Neural progenitor cell (in vitro differentiated cells): ENCODE measurements around the gene AHRR. TPM values are rescaled to one million over a fixed set of nuclear protein-coding genes. Genes with fewer than 3 reads are reported as not detected.

Experiments
- DNase-seq: peaks from one replicate; pipeline ENCODE4 v3.0.0-alpha.2; 2016; ENCODE audit warnings: low spot score
- H2AFZ ChIP-seq: fragments of 200-600 bp; sonication (generic); replicated peaks from 2 replicates; pipeline ENCODE4 v1.6.1; 2016; ENCODE audit warnings: antibody characterized with exemption
- H3F3A ChIP-seq: fragments of 200-600 bp; sonication (generic); 2 replicates; pipeline ENCODE4 v1.6.1; 2016; ENCODE audit warnings: antibody characterized with exemption, low read depth
- H3K27ac ChIP-seq: fragments of 200-600 bp; sonication (generic); 2 replicates; pipeline ENCODE4 v1.5.1; 2016; ENCODE audit warnings: mild to moderate bottlenecking
- H3K27me3 ChIP-seq: fragments of 200-600 bp; sonication (generic); 2 replicates; pipeline ENCODE4 v1.6.1; 2016; ENCODE audit warnings: mild to moderate bottlenecking, moderate library complexity
- H3K36me3 ChIP-seq: fragments of 200-600 bp; sonication (generic); 2 replicates; pipeline ENCODE4 v1.5.1; 2016
- H3K4me1 ChIP-seq: fragments of 200-600 bp; sonication (generic); 2 replicates; pipeline ENCODE4 v1.6.1; 2016; ENCODE audit warnings: mixed run types
- H3K4me2 ChIP-seq: fragments of 200-600 bp; sonication (generic); 2 replicates; pipeline ENCODE4 v1.6.1; 2016
- H3K4me3 ChIP-seq: fragments of 200-600 bp; sonication (generic); 2 replicates; pipeline ENCODE4 v1.5.1; 2016
- H3K79me2 ChIP-seq: fragments of 200-600 bp; sonication (generic); 2 replicates; pipeline ENCODE4 v1.6.1; 2016; ENCODE audit warnings: low read depth
- H3K9ac ChIP-seq: fragments of 200-600 bp; sonication (generic); 2 replicates; pipeline ENCODE4 v1.6.1; 2016
- H3K9me3 ChIP-seq: fragments of 200-600 bp; sonication (generic); 2 replicates; pipeline ENCODE4 v1.5.1; 2016; ENCODE audit warnings: low read depth
- H4K20me1 ChIP-seq: fragments of 200-600 bp; sonication (generic); 2 replicates; pipeline ENCODE4 v1.6.1; 2016; ENCODE audit warnings: low read depth
- H3K27ac Mint-ChIP-seq: 3 replicates; pipeline ENCODE4 v1.8.0; 2021; ENCODE audit warnings: mixed read lengths
- H3K27me3 Mint-ChIP-seq: 2 replicates; pipeline ENCODE4 v1.8.0; 2022; ENCODE audit warnings: low read depth, mild to moderate bottlenecking, inconsistent platforms, moderate library complexity, mixed read lengths; ENCODE audit not compliant: insufficient read depth
- H3K36me3 Mint-ChIP-seq: 3 replicates; pipeline ENCODE4 v1.8.0; 2021; ENCODE audit warnings: mixed read lengths
- H3K4me1 Mint-ChIP-seq: 3 replicates; pipeline ENCODE4 v1.8.0; 2021; ENCODE audit warnings: mixed read lengths
- H3K4me3 Mint-ChIP-seq: 3 replicates; pipeline ENCODE4 v1.8.0; 2021; ENCODE audit warnings: mild to moderate bottlenecking, moderate library complexity, mixed read lengths
- H3K9me3 Mint-ChIP-seq: 3 replicates; pipeline ENCODE4 v1.8.0; 2020; ENCODE audit warnings: mixed read lengths
- EZH2 ChIP-seq: fragments of 200-600 bp; sonication (generic); IDR thresholded peaks from 2 replicates; pipeline ENCODE4 v1.6.1; 2017; ENCODE audit warnings: antibody characterized with exemption, mild to moderate bottlenecking, moderate library complexity
- EZH2phosphoT487 ChIP-seq: fragments of 200-600 bp; sonication (generic); IDR thresholded peaks from 2 replicates; pipeline ENCODE4 v1.6.1; 2017; ENCODE audit warnings: antibody characterized with exemption
- total RNA-seq: library from RNA; depleted of rRNA; stranded (reverse); fragments of >200 nt; gene quantifications from 2 replicates; pipeline ENCODE4 v1.2.3, GENCODE V29; 2015; ENCODE audit warnings: low replicate concordance
- TF ChIP-seq, protein P1 (sequence below): fragments of 200-600 bp; sonication (generic); IDR thresholded peaks from 2 replicates; pipeline ENCODE4 v1.5.1; 2017; ENCODE audit warnings: antibody characterized with exemption, mild to moderate bottlenecking

Gene AHRR
- total RNA-seq, 1 donor from 2014 or later: 0.34 TPM

DNA sequence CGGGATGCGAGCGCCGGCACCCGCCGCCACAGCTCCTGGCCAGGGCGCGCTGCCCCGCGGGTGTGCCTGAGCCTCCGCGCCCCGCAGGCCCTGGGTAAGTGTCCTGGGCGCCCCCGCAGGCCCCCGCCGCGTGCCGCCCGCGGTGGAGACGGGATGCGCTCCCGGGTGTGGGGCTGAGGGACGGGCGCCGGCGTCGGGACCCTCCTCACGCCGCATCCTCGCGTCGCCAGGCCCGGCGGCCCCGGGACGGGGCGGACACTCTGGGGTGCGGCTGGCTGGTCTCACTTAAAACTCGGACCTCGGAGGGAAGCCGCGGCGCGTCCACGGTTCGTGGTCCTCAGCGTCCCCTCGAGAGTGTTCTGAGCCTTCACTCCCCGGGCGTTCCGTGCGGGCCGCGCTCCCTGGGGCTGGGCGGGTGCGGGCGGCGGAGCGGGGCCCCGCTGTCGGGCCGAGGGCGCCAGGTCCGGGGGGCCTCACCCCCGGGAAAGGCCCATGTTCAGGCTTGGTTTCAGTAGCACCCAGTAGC is 275 bp downstream of the AHRR start:
- H3K4me3 ChIP-seq: peak overlapping the region; percentile 75
- peaks cover 8% of the 10 kb centered on the region for H3F3A ChIP-seq
- Mint-ChIP-seq H3K9me3 (no peaks in the 10 kb centered on the region), H3K4me1 (no peaks in the 10 kb centered on the region), H3K36me3 (no peaks in the 10 kb centered on the region), H3K4me3 (no peak overlapping the region), H3K27me3 (peaks cover 28% of the 10 kb centered on the region), H3K27ac (no peak overlapping the region)
- peaks cover 68% of the 10 kb centered on the region for H3K27me3 ChIP-seq
- peaks cover 24% of the 10 kb centered on the region for H4K20me1 ChIP-seq
- no peaks in the 10 kb centered on the region for H3K9me3 ChIP-seq
- H3K4me1 ChIP-seq: peaks cover 6% of the 10 kb centered on the region
- peak overlapping the region; percentile 91 for H2AFZ ChIP-seq
- no peaks in the 10 kb centered on the region for H3K79me2 ChIP-seq
- peak overlapping the region; percentile 83 for H3K4me2 ChIP-seq
- TF ChIP-seq EZH2phosphoT487: no peak
- TF ChIP-seq EZH2: peak; percentile 8
- TF ChIP-seq, protein P1, sequence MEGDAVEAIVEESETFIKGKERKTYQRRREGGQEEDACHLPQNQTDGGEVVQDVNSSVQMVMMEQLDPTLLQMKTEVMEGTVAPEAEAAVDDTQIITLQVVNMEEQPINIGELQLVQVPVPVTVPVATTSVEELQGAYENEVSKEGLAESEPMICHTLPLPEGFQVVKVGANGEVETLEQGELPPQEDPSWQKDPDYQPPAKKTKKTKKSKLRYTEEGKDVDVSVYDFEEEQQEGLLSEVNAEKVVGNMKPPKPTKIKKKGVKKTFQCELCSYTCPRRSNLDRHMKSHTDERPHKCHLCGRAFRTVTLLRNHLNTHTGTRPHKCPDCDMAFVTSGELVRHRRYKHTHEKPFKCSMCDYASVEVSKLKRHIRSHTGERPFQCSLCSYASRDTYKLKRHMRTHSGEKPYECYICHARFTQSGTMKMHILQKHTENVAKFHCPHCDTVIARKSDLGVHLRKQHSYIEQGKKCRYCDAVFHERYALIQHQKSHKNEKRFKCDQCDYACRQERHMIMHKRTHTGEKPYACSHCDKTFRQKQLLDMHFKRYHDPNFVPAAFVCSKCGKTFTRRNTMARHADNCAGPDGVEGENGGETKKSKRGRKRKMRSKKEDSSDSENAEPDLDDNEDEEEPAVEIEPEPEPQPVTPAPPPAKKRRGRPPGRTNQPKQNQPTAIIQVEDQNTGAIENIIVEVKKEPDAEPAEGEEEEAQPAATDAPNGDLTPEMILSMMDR: no peak
- no peaks in the 10 kb centered on the region for H3K36me3 ChIP-seq
- no peak overlapping the region for H3K27ac ChIP-seq
- no peak for DNase-seq
- H3K9ac ChIP-seq: no peak overlapping the region

DNA sequence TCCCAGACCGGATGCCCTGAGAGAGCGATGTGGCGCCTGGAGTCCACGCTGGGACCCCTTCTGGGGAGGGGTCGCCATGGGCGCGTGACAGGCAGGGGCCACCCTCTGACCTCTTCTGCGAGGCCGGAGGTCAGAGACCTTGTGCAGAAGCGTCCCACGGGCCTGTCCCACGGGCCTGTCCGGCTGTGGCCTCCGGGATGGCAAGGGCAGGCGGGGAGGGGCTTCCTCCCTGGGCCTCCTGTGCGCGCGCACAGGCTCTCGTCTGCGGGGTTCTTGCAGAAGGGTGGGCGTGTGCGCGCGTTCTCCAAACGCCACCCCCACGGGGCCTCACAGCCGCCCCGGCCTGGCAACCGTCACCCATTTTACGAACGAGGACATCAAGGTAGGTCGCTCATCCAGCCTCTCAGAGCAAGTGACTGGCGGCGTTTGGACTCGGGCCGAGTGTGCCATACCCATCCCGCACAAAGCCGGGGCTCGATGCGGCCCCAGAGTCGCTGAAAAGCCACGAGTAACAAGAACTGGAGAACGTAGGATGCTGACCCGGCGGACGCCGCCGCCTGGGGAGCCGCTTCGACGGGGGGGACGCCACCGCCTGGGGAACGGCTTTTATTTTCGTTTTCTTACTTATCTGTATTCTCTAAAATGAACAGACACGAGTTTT is 897 bp downstream of the AHRR start:
- no peaks in the 10 kb centered on the region for H3K36me3 ChIP-seq
- peak overlapping the region; percentile 75 for H3K4me3 ChIP-seq
- H3K27ac ChIP-seq: no peak overlapping the region
- peaks cover 4% of the 10 kb centered on the region for H3K4me1 ChIP-seq
- H3K4me2 ChIP-seq: peak overlapping the region; percentile 83
- H3F3A ChIP-seq: peaks cover 8% of the 10 kb centered on the region
- H3K27me3 ChIP-seq: peaks cover 68% of the 10 kb centered on the region
- H3K9ac ChIP-seq: no peak overlapping the region
- no peak overlapping the region for H3K4me3 Mint-ChIP-seq
- peak overlapping the region; percentile 91 for H2AFZ ChIP-seq
- DNase-seq: no peak
- H4K20me1 ChIP-seq: peaks cover 21% of the 10 kb centered on the region
- no peaks in the 10 kb centered on the region for H3K79me2 ChIP-seq
- peaks cover 28% of the 10 kb centered on the region for H3K27me3 Mint-ChIP-seq
- H3K4me1 Mint-ChIP-seq: no peaks in the 10 kb centered on the region
- H3K9me3 ChIP-seq: no peaks in the 10 kb centered on the region
- TF ChIP-seq, protein P1: no peak
- TF ChIP-seq EZH2phosphoT487: peak; percentile 21
- TF ChIP-seq EZH2: no peak
- no peaks in the 10 kb centered on the region for H3K36me3 Mint-ChIP-seq
- H3K27ac Mint-ChIP-seq: no peak overlapping the region
- H3K9me3 Mint-ChIP-seq: no peaks in the 10 kb centered on the region

DNA sequence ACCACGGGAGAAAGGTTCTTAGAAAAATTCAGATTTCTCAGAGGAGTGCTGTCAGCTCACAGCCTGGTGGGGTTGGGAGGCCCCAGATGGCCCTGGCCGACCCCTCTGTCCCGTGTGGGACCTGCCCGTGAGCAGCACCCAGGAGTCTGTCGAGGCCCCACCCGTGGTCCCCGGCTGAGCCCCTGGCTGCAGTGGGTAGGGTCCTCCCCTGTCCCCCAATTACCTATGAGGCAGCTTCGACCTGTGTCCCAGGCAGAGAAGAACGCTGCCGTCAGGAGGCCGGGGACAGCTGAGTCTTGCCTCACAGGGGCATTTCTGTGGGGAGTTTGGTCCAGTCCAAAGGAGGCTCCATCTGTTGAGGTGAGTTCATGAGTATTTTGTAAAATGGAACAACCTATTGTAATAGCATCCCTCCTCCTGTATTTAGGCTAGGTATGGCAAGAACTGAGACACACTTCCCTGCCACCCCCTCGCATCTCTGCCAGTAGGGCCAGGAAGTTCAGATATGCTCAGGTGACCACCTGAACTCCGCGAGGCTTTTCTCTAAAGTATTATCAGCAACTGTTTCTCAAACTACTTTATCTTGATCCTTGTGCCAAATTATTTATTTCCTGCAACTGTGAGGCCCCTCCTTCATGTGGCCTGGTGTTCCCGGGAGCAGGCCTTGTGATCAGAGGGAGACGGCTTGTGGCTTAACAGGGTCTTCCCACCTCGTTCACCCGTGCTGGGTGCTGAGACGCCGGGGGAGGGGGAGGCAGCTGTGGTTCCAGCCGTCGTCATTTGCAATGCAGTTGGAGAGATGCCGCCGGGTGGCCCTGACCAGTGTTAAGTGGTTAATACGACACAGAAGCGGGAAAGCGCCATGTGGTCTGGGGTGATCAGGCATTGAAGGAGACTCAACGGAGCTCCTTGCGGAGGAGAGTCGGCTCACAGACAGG is 1.7 kb downstream of the AHRR start:
- no peaks in the 10 kb centered on the region for H3K36me3 ChIP-seq
- H3F3A ChIP-seq: peaks cover 8% of the 10 kb centered on the region
- TF ChIP-seq EZH2: no peak
- TF ChIP-seq EZH2phosphoT487: no peak
- TF ChIP-seq, protein P1: no peak
- H3K9ac ChIP-seq: no peak overlapping the region
- no peak overlapping the region for H3K27ac ChIP-seq
- H3K27ac Mint-ChIP-seq: no peak overlapping the region
- no peaks in the 10 kb centered on the region for H3K9me3 ChIP-seq
- H3K4me3 ChIP-seq: no peak overlapping the region
- peaks cover 4% of the 10 kb centered on the region for H3K4me1 ChIP-seq
- DNase-seq: no peak
- H3K9me3 Mint-ChIP-seq: no peaks in the 10 kb centered on the region
- H2AFZ ChIP-seq: no peak overlapping the region
- no peaks in the 10 kb centered on the region for H3K79me2 ChIP-seq
- peaks cover 30% of the 10 kb centered on the region for H3K27me3 Mint-ChIP-seq
- H4K20me1 ChIP-seq: peaks cover 21% of the 10 kb centered on the region
- H3K4me1 Mint-ChIP-seq: no peaks in the 10 kb centered on the region
- H3K27me3 ChIP-seq: peaks cover 67% of the 10 kb centered on the region
- H3K4me3 Mint-ChIP-seq: no peak overlapping the region
- no peak overlapping the region for H3K4me2 ChIP-seq
- H3K36me3 Mint-ChIP-seq: no peaks in the 10 kb centered on the region
